ENCODE data around the gene PCMT1.
A peak's percentile ranks its signal among the peaks of the same experiment; 100 is the strongest.

The PCMT1 gene

DNA sequence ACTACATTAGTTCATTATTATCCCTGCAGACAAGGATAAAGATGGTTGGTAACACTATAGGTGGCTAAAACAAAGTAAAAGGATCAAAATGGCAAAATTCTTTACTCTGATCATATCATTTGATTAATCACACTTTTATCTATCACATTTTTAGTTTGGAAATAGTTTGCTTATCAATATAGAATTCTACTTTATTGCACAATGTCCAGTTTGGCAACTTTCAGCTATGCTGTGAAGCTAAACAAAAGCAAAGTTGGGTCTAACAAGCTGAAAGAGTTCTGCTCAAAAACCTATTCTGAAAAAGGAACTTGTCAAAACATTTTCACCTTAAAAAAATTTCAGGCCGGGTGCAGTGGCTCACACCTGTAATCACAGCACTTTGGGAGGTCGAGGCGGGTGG, 23.8 kb upstream of the PCMT1 start:
- no CpG with 5 or more reads among the region's 3 CpGs for WGBS (ENCODE audit: extremely low coverage, insufficient coverage, low lambda C conversion rate)
- no peak overlapping the region for H3K18ac ChIP-seq (ENCODE audit: low read length)
- peaks cover 9% of the 10 kb centered on the region for H3K36me3 ChIP-seq (ENCODE audit: control insufficient read depth, insufficient read depth, low read length)

DNA sequence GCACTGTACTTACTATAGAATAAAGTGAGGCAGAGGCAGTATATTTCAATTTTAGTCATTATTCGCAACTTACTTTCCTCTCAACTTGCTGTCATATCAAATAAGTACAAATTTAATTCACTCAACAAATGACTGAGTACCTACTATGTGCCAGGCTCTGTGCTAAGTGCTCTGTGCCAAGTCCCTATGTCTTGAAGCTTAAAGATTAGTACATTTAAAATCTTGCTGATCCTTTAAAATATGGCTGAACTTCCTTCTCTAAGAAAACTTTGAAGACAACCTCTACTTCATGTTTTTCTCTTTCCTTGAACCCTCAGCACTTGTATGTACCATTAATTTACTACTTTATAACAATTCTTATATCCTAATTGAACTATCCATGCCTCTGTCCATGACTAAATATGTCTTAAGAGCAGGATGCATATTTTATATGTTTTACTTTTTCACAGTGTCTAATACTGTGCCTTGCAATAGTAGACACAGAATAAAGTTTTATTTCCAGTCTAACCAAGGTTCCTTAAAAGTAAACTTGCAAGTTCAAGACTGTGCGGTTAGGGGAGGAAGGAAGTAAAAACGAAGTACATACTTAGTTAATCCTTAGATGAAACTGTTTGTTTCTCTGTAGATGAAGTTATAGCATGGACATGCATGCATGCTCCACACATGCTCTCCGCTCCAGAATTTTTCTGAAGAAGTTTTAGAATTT, 21.6 kb upstream of the PCMT1 start:
- no peak overlapping the region for H3K18ac ChIP-seq (ENCODE audit: low read length)
- no peak for DNase-seq
- H4K8ac ChIP-seq (ENCODE audit: low read depth, low read length) = no peak overlapping the region
- H3K23ac ChIP-seq (ENCODE audit: low read length) = no peak overlapping the region
- peaks cover 9% of the 10 kb centered on the region for H3K36me3 ChIP-seq (ENCODE audit: control insufficient read depth, insufficient read depth, low read length)
- H4K5ac ChIP-seq (ENCODE audit: low read length) = no peak overlapping the region
- H3K56ac ChIP-seq (ENCODE audit: low read length) = no peak overlapping the region
- H3K79me1 ChIP-seq (ENCODE audit: low read length) = no peaks in the 10 kb centered on the region
- H3K4me1 ChIP-seq (ENCODE audit: control insufficient read depth, low read depth, low read length) = no peaks in the 10 kb centered on the region
- H3K9ac ChIP-seq (ENCODE audit: low read length) = no peak overlapping the region
- H3K27ac ChIP-seq (ENCODE audit: low read depth, low read length) = no peak overlapping the region
- H3K4me2 ChIP-seq (ENCODE audit: low read length) = no peak overlapping the region
- no peak overlapping the region for H2AK5ac ChIP-seq (ENCODE audit: low read length)
- H2BK120ac ChIP-seq (ENCODE audit: low read depth, low read length) = no peak overlapping the region
- WGBS (ENCODE audit: extremely low coverage, insufficient coverage, low lambda C conversion rate) = no CpG with 5 or more reads among the region's 4 CpGs
- H2BK5ac ChIP-seq (ENCODE audit: low read length) = no peak overlapping the region
- H3K79me2 ChIP-seq (ENCODE audit: control insufficient read depth, insufficient read depth, low read length) = no peaks in the 10 kb centered on the region
- H2BK15ac ChIP-seq (replicated peaks; ENCODE audit: low read depth) = no peak overlapping the region
- H3K4ac ChIP-seq (ENCODE audit: low read depth, low read length) = no peak overlapping the region
- no peaks in the 10 kb centered on the region for H3K27me3 ChIP-seq (ENCODE audit: insufficient read depth, low read length, poor library complexity)
- H3K4me3 ChIP-seq (ENCODE audit: low read length) = no peak overlapping the region

More for the DNA sequence above, 23.8 kb upstream of the PCMT1 start:
- H3K79me1 ChIP-seq (ENCODE audit: low read length) = no peaks in the 10 kb centered on the region
- no peak overlapping the region for H3K9ac ChIP-seq (ENCODE audit: low read length)
- DNase-seq = no peak
- H2BK5ac ChIP-seq (ENCODE audit: low read length) = no peak overlapping the region
- H3K4me1 ChIP-seq (ENCODE audit: control insufficient read depth, low read depth, low read length) = no peaks in the 10 kb centered on the region
- H3K27ac ChIP-seq (ENCODE audit: low read depth, low read length) = no peak overlapping the region
- no peak overlapping the region for H3K4ac ChIP-seq (ENCODE audit: low read depth, low read length)
- no peak overlapping the region for H2BK120ac ChIP-seq (ENCODE audit: low read depth, low read length)
- no peak overlapping the region for H4K5ac ChIP-seq (ENCODE audit: low read length)
- no peak overlapping the region for H3K23ac ChIP-seq (ENCODE audit: low read length)
- H4K8ac ChIP-seq (ENCODE audit: low read depth, low read length) = no peak overlapping the region
- H3K79me2 ChIP-seq (ENCODE audit: control insufficient read depth, insufficient read depth, low read length) = no peaks in the 10 kb centered on the region
- no peak overlapping the region for H3K56ac ChIP-seq (ENCODE audit: low read length)
- H3K4me2 ChIP-seq (ENCODE audit: low read length) = no peak overlapping the region
- H3K27me3 ChIP-seq (ENCODE audit: insufficient read depth, low read length, poor library complexity) = no peaks in the 10 kb centered on the region
- no peak overlapping the region for H3K4me3 ChIP-seq (ENCODE audit: low read length)
- no peak overlapping the region for H2BK15ac ChIP-seq (replicated peaks; ENCODE audit: low read depth)
- H2AK5ac ChIP-seq (ENCODE audit: low read length) = no peak overlapping the region

DNA sequence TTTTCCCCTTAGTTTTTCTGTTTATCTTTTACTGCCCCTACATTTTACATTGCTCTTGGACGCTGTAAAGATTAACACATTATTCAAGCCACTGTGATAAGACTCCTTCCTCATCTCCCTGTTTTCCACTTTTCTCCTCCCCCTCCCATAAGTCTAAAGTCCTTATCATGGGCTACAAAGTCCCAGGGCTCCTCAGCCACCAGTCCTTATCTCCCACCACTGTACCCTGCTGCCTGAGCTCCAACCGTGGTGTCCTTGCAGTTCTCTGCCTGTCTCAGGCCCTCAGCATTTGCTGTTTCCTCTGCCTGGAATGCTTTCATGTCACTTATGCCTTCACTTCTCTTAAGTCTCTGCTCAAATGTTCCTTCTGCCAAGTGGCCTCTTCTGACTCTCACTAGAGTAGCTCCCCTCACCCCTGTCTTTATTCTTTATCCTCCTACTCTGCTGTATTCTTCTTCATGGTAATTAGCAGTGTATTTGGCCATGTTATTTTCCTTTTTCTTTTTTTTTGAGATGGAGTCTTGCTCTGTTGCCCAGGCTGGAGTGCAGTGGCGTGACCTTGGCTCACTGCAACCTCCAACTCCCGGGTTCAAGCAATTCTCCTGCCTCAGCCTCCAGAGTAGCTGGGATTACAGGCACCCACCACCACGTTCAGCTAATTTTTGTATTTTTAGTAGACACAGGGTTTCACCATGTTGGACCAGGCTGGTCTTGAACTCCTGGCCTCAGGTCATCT, 20.9 kb upstream of the PCMT1 start:
- Histone ChIP-seq H2AK5ac (ENCODE audit: low read length) (no peak overlapping the region), H3K18ac (ENCODE audit: low read length) (no peak overlapping the region), H2BK5ac (ENCODE audit: low read length) (no peak overlapping the region), H3K4me1 (ENCODE audit: control insufficient read depth, low read depth, low read length) (no peaks in the 10 kb centered on the region), H3K79me2 (ENCODE audit: control insufficient read depth, insufficient read depth, low read length) (no peaks in the 10 kb centered on the region), H3K79me1 (ENCODE audit: low read length) (no peaks in the 10 kb centered on the region), H2BK120ac (ENCODE audit: low read depth, low read length) (no peak overlapping the region), H3K4ac (ENCODE audit: low read depth, low read length) (no peak overlapping the region), H3K23ac (ENCODE audit: low read length) (no peak overlapping the region), H3K9ac (ENCODE audit: low read length) (no peak overlapping the region), H3K27me3 (ENCODE audit: insufficient read depth, low read length, poor library complexity) (no peaks in the 10 kb centered on the region), H4K8ac (ENCODE audit: low read depth, low read length) (no peak overlapping the region), H3K27ac (ENCODE audit: low read depth, low read length) (no peak overlapping the region), H3K56ac (ENCODE audit: low read length) (no peak overlapping the region), H4K5ac (ENCODE audit: low read length) (no peak overlapping the region), H2BK15ac (replicated peaks; ENCODE audit: low read depth) (no peak overlapping the region), H3K4me3 (ENCODE audit: low read length) (no peak overlapping the region), H3K4me2 (ENCODE audit: low read length) (no peak overlapping the region), H3K36me3 (ENCODE audit: control insufficient read depth, insufficient read depth, low read length) (peaks cover 9% of the 10 kb centered on the region)
- no CpG with 5 or more reads among the region's 5 CpGs for WGBS (ENCODE audit: extremely low coverage, insufficient coverage, low lambda C conversion rate)
- DNase-seq = peak; percentile 48

DNA sequence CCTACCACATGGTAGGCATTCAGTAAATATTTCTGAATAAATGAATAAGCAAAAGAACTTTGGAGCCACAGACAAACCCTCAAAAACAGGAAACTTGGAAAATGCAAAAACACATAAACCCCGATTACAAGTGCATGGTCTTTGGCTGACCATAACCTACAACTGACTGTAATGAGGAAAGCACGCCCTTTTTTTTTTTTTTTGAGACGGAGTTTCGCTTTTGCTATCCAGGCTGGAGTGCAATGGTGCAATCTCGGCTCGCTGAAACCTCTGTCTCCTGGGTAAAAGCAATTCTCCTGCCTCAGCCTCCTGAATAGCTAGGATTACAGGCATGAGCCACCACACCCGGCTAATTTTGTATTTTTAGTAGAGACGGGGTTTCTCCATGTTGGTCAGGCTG, 19.7 kb upstream of the PCMT1 start:
- Histone ChIP-seq H3K27ac (ENCODE audit: low read depth, low read length) (no peak overlapping the region), H3K79me1 (ENCODE audit: low read length) (no peaks in the 10 kb centered on the region), H3K27me3 (ENCODE audit: insufficient read depth, low read length, poor library complexity) (no peaks in the 10 kb centered on the region), H3K4me1 (ENCODE audit: control insufficient read depth, low read depth, low read length) (no peaks in the 10 kb centered on the region), H3K4me2 (ENCODE audit: low read length) (no peak overlapping the region), H2BK15ac (replicated peaks; ENCODE audit: low read depth) (no peak overlapping the region), H3K4ac (ENCODE audit: low read depth, low read length) (no peak overlapping the region), H3K4me3 (ENCODE audit: low read length) (no peak overlapping the region), H2AK5ac (ENCODE audit: low read length) (no peak overlapping the region), H3K56ac (ENCODE audit: low read length) (no peak overlapping the region), H4K8ac (ENCODE audit: low read depth, low read length) (no peak overlapping the region), H2BK120ac (ENCODE audit: low read depth, low read length) (no peak overlapping the region), H3K9ac (ENCODE audit: low read length) (no peak overlapping the region), H3K23ac (ENCODE audit: low read length) (no peak overlapping the region), H4K5ac (ENCODE audit: low read length) (no peak overlapping the region), H3K18ac (ENCODE audit: low read length) (no peak overlapping the region), H3K79me2 (ENCODE audit: control insufficient read depth, insufficient read depth, low read length) (no peaks in the 10 kb centered on the region), H2BK5ac (ENCODE audit: low read length) (no peak overlapping the region), H3K36me3 (ENCODE audit: control insufficient read depth, insufficient read depth, low read length) (peaks cover 8% of the 10 kb centered on the region)
- no peak for DNase-seq
- WGBS (ENCODE audit: extremely low coverage, insufficient coverage, low lambda C conversion rate) = no CpG with 5 or more reads among the region's 8 CpGs

DNA sequence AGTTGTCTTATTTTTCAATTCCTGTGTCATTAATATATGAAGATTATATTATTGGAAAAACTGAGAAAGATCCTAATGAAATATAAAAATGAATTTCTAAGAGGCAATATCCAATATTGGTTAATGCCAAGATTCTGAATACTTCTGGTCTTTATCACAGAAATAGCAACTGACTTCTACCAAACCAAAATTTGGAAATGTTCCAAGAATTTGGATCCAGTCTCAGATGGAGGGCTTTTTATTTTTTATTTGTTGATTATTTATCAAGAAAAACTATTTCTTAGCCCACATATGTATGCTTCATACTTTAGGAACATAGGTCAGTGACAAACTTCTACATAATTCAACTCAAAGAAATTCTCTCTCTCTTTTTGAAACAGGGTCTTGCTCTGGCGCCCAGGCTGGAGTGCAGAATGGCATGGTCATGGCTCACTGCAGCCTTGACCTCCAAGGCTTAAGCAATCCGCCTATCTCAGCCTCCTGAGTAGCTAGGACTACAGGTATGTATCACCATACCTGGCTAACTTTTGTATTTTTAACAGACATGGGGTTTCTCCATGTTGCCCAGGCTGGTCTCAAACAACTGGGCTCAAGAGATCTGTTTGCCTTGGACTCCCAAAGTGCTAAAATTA, 16.3 kb upstream of the PCMT1 start:
- no peak overlapping the region for H4K8ac ChIP-seq (ENCODE audit: low read depth, low read length)
- H2BK15ac ChIP-seq (replicated peaks; ENCODE audit: low read depth) = no peak overlapping the region
- no peak overlapping the region for H2BK120ac ChIP-seq (ENCODE audit: low read depth, low read length)
- H3K36me3 ChIP-seq (ENCODE audit: control insufficient read depth, insufficient read depth, low read length) = peaks cover 12% of the 10 kb centered on the region
- H3K79me1 ChIP-seq (ENCODE audit: low read length) = no peaks in the 10 kb centered on the region
- no peaks in the 10 kb centered on the region for H3K4me1 ChIP-seq (ENCODE audit: control insufficient read depth, low read depth, low read length)
- H3K79me2 ChIP-seq (ENCODE audit: control insufficient read depth, insufficient read depth, low read length) = no peaks in the 10 kb centered on the region
- H3K4me3 ChIP-seq (ENCODE audit: low read length) = no peak overlapping the region
- no peak overlapping the region for H3K4me2 ChIP-seq (ENCODE audit: low read length)
- H2BK5ac ChIP-seq (ENCODE audit: low read length) = no peak overlapping the region
- no peak overlapping the region for H3K4ac ChIP-seq (ENCODE audit: low read depth, low read length)
- WGBS (ENCODE audit: extremely low coverage, insufficient coverage, low lambda C conversion rate) = no CpG with 5 or more reads among the region's 2 CpGs
- no peak for DNase-seq
- no peak overlapping the region for H3K18ac ChIP-seq (ENCODE audit: low read length)
- H3K27ac ChIP-seq (ENCODE audit: low read depth, low read length) = no peak overlapping the region
- no peak overlapping the region for H3K9ac ChIP-seq (ENCODE audit: low read length)
- H2AK5ac ChIP-seq (ENCODE audit: low read length) = no peak overlapping the region
- no peak overlapping the region for H3K56ac ChIP-seq (ENCODE audit: low read length)
- no peaks in the 10 kb centered on the region for H3K27me3 ChIP-seq (ENCODE audit: insufficient read depth, low read length, poor library complexity)
- no peak overlapping the region for H3K23ac ChIP-seq (ENCODE audit: low read length)
- H4K5ac ChIP-seq (ENCODE audit: low read length) = no peak overlapping the region
